HG03025 (cell line): ENCODE data around the gene KCNB1.

Experiments used
- ATAC-seq: cut with Tn5 transposase; IDR thresholded peaks from one replicate; pipeline ENCODE4 v1.9.1; 2021; ENCODE audit warnings: mild to moderate bottlenecking, moderate library complexity; ENCODE audit not compliant: unreplicated experiment, low FRiP score

Gene KCNB1

GRCh38 chr20:49367113-49367512 is 115.4 kb downstream of the KCNB1 start:
- no peak for ATAC-seq

- ATAC-seq = no peak
Observed at GRCh38 chr20:49366687-49367086, 115.8 kb downstream of the KCNB1 start.

GRCh38 chr20:49361862-49362660 is 120.4 kb downstream of the KCNB1 start:
- no peak for ATAC-seq

GRCh38 chr20:49360242-49360968 is 122.1 kb downstream of the KCNB1 start:
- ATAC-seq = no peak

GRCh38 chr20:49356676-49357075 is 125.8 kb downstream of the KCNB1 start:
- no peak for ATAC-seq

GRCh38 chr20:49354673-49355072 is 127.8 kb downstream of the KCNB1 start:
- no peak for ATAC-seq

GRCh38 chr20:49353348-49353747 is 129.1 kb downstream of the KCNB1 start:
- ATAC-seq = no peak

GRCh38 chr20:49352751-49353150 is 129.7 kb downstream of the KCNB1 start:
- ATAC-seq = no peak

- no peak for ATAC-seq
Observed at GRCh38 chr20:49351775-49352174, 130.7 kb downstream of the KCNB1 start.

GRCh38 chr20:49349694-49350252 is 132.7 kb downstream of the KCNB1 start:
- ATAC-seq = no peak

- ATAC-seq = no peak
Observed at GRCh38 chr20:49349078-49349477, 133.4 kb downstream of the KCNB1 start.

GRCh38 chr20:49348563-49348962 is 133.9 kb downstream of the KCNB1 start:
- no peak for ATAC-seq

GRCh38 chr20:49347156-49347555 is 135.3 kb downstream of the KCNB1 start:
- ATAC-seq = no peak

- no peak for ATAC-seq
Observed at GRCh38 chr20:49346682-49347081, 135.8 kb downstream of the KCNB1 start.

GRCh38 chr20:49345524-49345923 is 136.9 kb downstream of the KCNB1 start:
- no peak for ATAC-seq

GRCh38 chr20:49344975-49345374 is 137.5 kb downstream of the KCNB1 start:
- ATAC-seq = no peak

- ATAC-seq = no peak
Observed at GRCh38 chr20:49344140-49344539, 138.3 kb downstream of the KCNB1 start.

GRCh38 chr20:49343246-49343645 is 139.2 kb downstream of the KCNB1 start:
- no peak for ATAC-seq

- ATAC-seq = no peak
Observed at GRCh38 chr20:49340161-49340966, 142.1 kb downstream of the KCNB1 start.

- no peak for ATAC-seq
Observed at GRCh38 chr20:49339123-49339522, 143.3 kb downstream of the KCNB1 start.

- ATAC-seq = no peak
Observed at GRCh38 chr20:49338061-49338460, 144.4 kb downstream of the KCNB1 start.
